GM21528 (cell line): ENCODE results near the gene CRMP1.
"Not testable (repeated sequence)": the region's sequence is repeated elsewhere in the genome, so short reads cannot be mapped to it uniquely, and the experiment has no call there.

Source experiments
- ATAC-seq: cut with Tn5 transposase; IDR thresholded peaks from one replicate; pipeline ENCODE4 v1.9.1; 2021; ENCODE audit warnings: mild to moderate bottlenecking, moderate library complexity; ENCODE audit not compliant: unreplicated experiment, low FRiP score

The CRMP1 gene

GRCh38 chr4:5825321-5826041 lies 67.4 kb downstream of the CRMP1 start:
- no peak for ATAC-seq

DNA sequence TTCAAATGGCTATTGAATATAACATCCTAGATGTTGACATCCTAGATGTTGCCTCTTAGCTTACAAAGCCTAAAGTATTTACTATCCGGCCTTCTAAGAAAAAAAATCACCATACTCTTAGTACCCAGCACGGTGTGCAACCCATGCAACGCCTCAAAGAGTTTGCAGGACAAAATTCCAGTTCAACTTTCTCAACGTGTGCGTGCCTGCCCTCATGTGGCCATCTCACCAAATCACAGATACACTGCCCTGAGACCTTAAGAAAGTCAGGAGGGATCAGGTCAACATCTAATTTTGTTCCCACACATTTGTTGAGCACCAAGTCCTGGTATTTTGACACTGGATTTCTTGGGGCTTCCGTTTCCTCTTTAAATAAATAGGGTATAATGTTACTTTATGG lies 68.3 kb downstream of the CRMP1 start:
- no peak for ATAC-seq

GRCh38 chr4:5824227-5824626 lies 68.7 kb downstream of the CRMP1 start:
- no peak for ATAC-seq

DNA sequence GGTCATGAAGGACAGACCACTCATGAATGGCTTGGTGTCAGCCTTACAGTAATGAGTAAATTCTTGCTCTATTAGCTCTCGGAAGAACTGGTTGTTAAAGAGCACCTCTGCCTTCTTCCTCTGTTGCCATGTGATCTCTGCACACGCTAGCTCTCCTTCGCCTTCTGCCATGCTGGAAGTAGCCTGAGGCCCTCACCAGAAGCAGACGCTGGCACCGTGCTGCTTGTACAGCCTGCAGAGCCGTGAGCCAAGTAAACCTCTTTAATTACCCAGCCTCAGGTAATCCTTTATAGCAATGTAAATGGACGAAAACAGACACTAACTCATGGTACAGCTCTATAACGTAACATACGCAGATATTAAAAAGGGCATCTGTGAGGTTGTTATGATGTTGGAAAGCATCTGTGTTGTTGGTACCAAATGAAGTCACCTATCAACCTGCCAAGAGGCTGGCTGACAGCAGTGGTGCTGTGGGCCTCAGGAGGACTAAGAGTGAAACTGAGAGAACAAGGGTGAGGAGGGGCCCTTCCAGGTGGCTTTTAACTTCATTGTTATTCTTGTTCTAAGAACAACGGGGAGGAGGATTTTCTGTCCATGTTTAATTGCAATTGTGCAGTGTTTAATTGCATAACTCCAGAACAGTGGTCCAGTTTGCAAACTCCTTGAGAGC lies 69.2 kb downstream of the CRMP1 start:
- no peak for ATAC-seq

DNA sequence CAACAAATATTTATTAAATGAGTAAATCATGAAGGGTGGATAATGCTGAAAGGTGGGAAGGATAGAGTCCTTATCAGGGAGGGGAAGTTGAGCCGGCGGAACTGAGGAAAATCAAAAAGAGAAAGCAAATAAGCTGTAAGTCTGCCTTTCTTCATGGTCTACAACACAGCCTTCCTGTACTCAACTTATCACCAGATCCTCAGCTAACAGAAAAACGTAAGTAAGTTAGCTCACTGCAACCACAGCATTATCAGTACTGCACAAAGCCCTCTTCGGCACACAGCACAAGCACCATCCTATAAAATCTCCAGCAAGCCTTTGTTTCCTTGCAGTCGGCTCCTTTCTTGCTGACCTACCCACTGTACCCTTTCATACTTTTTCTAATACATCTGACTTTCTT lies 70.3 kb downstream of the CRMP1 start:
- ATAC-seq: no peak

GRCh38 chr4:5821665-5822358 lies 71.1 kb downstream of the CRMP1 start:
- no peak for ATAC-seq

DNA sequence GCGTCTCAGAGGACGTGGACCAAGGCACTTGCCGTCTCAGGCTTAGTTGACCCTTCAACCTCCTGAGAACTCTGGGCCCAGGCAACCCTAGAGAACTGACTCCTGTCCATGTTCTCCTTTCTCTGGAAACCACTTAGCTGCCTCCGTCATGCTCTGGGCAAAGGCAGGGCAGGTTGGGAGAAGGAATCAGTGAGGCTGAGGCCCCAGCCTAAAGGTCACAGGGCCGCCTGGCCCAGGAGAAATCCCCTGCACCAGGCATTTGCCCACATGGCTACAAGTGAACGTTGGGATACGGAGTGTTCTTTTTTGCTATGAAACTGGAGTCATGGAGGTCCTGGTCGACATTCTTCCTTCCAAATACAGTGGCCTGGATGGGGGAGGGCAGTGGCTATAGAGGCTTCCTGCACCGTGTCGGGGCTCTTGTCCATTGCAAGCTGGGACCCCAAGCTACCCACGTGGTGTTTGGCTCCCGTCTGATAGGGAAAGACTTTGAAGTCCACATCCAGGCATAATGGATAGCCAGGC lies 76.0 kb downstream of the CRMP1 start:
- no peak for ATAC-seq

- no peak for ATAC-seq
Observed at GRCh38 chr4:5816101-5816500, 76.8 kb downstream of the CRMP1 start.

- ATAC-seq: no peak
Observed at GRCh38 chr4:5815641-5816040, 77.2 kb downstream of the CRMP1 start.

GRCh38 chr4:5814421-5814820 lies 78.5 kb downstream of the CRMP1 start:
- no peak for ATAC-seq

DNA sequence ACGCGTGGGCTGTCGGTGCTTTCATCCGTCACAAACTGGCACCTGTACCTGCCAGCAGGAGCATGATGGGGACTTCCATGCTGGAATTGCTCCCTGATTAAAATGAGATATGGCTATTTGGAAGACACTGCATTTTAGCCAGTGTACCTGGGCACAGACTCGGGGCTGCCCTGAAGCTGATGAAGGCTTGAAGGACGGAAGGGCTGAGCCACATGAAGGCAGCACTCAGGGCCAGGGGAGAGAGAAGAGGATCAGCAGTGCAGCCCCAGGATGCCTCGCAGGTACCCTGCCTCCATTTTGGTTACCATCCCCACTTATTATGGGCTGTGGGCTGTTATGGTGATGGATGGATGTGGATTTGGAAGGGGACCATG lies 79.0 kb downstream of the CRMP1 start:
- ATAC-seq: no peak

DNA sequence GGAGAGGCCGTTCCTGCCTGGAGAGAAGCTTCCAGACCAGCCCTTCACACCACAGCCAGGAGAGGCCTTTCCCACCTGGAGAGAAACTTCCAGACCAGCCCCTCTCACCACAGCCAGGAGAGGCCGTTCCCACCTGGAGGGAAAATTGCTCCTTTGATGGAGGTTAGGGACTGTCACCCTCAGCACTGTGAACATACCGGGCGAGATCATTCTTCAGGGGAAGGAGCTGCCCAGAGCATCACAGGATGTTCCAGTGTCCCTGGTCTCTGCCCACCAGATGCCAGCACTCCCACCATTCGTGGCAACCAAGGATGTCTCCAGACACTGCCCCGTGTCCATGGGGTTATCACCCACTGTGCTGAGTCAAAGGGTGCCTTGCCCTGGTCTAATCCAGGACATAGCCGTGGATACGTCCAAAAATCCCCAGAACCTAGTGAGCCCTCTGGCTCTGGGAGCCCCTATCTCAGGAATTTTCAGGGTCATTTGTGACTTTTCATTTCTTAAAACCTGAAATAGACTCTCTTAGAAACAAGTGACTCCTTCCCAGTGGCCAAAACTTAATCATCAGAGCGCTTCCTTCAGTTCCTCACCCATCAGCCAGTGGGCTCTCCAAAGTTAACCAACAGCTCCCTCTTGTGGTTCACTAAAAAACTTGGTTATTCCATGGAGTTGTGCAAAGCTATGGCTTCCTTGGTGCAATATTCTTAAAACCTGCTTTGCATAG lies 80.2 kb downstream of the CRMP1 start:
- ATAC-seq: peak; percentile 85

- not testable (repeated sequence) for ATAC-seq
Observed at GRCh38 chr4:5812057-5812456, 80.8 kb downstream of the CRMP1 start.

DNA sequence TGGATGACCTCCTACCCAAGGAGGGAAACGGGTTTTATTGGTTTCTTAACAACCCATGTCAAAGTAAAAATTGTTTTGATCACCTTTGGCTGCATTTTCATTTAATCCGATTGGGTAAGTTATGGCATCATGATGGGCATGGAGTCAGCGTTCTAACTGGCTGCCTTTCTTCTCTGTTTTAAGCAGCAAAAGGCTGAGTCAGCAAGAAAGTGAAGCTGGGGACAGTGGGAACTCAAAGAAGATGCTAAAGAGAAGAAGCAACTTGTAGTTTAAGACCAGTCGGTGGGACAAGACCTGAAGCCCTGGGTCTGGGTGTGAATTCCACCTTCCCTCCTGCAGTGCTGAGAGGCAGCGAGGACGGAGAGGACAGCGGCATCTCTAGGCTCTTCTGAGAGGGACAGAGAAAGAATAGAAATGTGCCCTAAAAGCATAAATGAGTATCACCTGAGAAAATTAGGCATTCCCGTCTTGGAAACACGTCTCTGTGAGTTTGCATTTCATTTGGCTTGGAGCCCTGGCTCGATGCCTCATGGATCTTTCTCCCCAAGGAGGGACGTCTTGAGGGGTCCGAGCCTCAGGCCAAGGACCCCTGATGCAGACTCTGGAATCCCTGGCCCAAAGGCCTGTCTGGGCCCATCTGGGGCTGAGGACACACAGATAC lies 82.0 kb downstream of the CRMP1 start:
- ATAC-seq: no peak

- ATAC-seq: no peak
Observed at GRCh38 chr4:5810151-5810550, 82.7 kb downstream of the CRMP1 start.

DNA sequence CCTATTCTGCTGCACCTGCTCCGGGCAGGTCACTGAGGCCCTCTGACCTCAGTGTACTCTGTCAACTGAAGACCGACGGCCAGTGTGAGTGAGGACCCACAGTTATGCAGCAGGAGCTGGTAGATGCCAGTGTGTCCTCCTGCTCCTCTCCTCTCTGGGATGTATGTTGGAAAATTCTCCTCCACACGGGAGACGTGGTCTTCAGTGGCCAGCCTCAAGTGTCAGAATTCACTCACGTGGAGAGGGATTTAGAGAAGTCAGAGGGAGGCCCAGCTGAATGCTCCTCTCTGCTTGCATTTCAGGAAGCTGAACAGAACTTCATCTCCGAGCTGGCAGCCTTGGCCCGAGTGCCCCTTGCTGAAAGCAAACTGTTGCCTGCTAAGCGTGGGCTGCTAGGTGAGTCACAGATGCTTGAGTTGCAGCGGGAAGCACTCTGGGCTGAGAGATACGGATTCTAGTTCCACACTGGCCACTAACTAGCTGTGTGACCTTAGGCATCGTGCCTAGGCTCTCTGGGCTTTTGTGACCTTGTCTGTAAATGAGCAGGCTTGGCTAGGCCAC lies 83.6 kb downstream of the CRMP1 start:
- ATAC-seq: no peak

GRCh38 chr4:5808081-5808741 lies 84.7 kb downstream of the CRMP1 start:
- no peak for ATAC-seq

- ATAC-seq: no peak
Observed at GRCh38 chr4:5805270-5805669, 87.6 kb downstream of the CRMP1 start.

DNA sequence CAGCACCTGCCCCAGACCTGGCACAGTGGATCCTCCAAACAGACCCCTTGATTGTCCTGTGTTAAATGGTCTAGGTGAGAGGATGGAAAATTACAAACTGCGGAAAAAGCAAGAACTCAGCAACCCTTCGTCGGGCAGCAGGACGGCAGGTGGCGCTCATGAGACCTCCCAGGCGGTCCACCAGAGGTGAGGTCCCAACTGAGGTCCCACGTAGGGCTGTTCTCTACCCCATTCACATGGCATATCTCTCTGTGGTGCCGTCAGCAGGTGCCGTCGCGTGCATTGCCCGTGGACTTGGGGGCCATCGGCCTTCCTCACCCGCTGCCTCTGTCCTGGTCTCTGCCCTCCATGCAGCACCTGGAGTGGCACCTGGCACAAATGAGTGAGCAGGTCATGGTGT lies 88.2 kb downstream of the CRMP1 start:
- ATAC-seq: no peak

GRCh38 chr4:5802565-5802964 lies 90.3 kb downstream of the CRMP1 start:
- ATAC-seq: no peak
